ENCODE data around the gene SPEN.

GRCh38 chr1:15852036-15852827 lies 4.7 kb downstream of the SPEN start:
- TF ChIP-seq CTCF (IDR thresholded peaks at IDR 0.05; ENCODE audit: borderline replicate concordance, extremely low read depth, low read length, poor library complexity, severe bottlenecking) (no peak), EZH2 (IDR thresholded peaks at IDR 0.05; ENCODE audit: borderline replicate concordance, low read depth, low read length, severe bottlenecking) (no peak)
